ENCODE results near the gene PRKCB.
"Not testable (repeated sequence)": the region's sequence is repeated elsewhere in the genome, so short reads cannot be mapped to it uniquely, and the experiment has no call there.

PRKCB gene

DNA sequence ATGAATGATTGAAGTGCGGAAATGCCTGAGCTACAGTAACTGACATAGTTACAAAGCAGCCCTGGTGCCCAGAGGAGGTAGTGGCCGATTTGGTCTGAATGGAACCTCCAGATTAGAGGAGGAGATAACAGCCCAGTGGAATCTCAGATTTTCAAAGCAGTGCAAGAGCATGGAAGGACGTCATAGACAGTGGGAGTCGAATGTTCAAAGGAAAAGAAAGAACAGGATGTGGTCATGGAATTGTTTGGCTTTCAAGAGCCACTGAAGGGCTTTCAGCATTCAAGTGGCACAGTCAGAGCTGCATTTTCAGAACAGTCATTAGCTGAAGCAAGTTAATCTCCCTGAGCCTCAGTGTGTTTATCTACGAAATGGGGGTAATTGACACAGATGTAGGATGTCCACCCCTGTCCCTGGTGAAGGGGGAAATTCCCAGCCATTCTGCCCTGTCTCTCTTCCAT lies 315.7 kb downstream of the PRKCB start:
- H3K4me3 ChIP-seq (IDR thresholded peaks at IDR 0.05; ENCODE audit: insufficient read depth, low read depth, low read length), result no peak overlapping the region
- no peaks in the 10 kb centered on the region for H3K4me1 ChIP-seq (ENCODE audit: low read depth, poor library complexity, severe bottlenecking)
- no peak overlapping the region for H2AFZ ChIP-seq (ENCODE audit: low read depth)
- no peak for TF ChIP-seq CTCF (conservative IDR thresholded peaks at IDR 0.05; ENCODE audit: low read depth, low read length)
- no peaks in the 10 kb centered on the region for H4K20me1 ChIP-seq (ENCODE audit: insufficient read depth)
- H3K9ac ChIP-seq, result no peak overlapping the region
- no peak overlapping the region for H3K27ac ChIP-seq
- no peak overlapping the region for H3K4me2 ChIP-seq
- H3K27me3 ChIP-seq (ENCODE audit: insufficient read depth, low read depth), result no peaks in the 10 kb centered on the region
- H3K79me2 ChIP-seq (ENCODE audit: insufficient read depth, low read depth), result no peaks in the 10 kb centered on the region
- no peaks in the 10 kb centered on the region for H3K36me3 ChIP-seq (ENCODE audit: insufficient read depth)

- H3K27me3 ChIP-seq (ENCODE audit: insufficient read depth, low read depth); H3K36me3 ChIP-seq (ENCODE audit: insufficient read depth); H3K79me2 ChIP-seq (ENCODE audit: insufficient read depth, low read depth); H4K20me1 ChIP-seq (ENCODE audit: insufficient read depth); H3K4me1 ChIP-seq (ENCODE audit: low read depth, poor library complexity, severe bottlenecking); H2AFZ ChIP-seq (ENCODE audit: low read depth); H3K9ac ChIP-seq; H3K4me3 ChIP-seq (IDR thresholded peaks at IDR 0.05; ENCODE audit: insufficient read depth, low read depth, low read length); H3K4me2 ChIP-seq; H3K27ac ChIP-seq: not testable (repeated sequence)
Measured at GRCh38 chr16:24152048-24152447, 316.3 kb downstream of the PRKCB start.

DNA sequence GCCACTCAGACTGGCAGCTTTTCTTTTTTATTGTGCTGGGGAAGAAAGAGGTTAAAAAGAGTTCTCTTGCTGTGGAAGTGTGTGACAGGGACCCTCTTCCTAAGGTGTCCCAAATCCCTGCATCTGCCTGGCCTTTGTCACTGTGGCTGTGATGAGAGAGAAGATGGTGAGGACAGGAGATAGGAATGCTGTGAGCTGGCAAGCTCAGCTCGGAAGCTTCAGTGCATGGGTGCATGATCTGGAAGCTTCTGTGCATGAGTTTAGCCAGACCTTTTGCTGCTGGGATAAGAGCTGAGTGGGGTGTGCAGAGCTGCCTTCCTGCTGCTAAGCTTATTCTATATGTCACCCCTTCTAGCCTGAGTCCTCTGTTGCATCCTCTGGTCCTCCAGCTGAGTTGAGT lies 317.0 kb downstream of the PRKCB start:
- H2AFZ ChIP-seq (ENCODE audit: low read depth), result no peak overlapping the region
- H4K20me1 ChIP-seq (ENCODE audit: insufficient read depth), result no peaks in the 10 kb centered on the region
- no peaks in the 10 kb centered on the region for H3K4me1 ChIP-seq (ENCODE audit: low read depth, poor library complexity, severe bottlenecking)
- H3K4me2 ChIP-seq, result no peak overlapping the region
- no peak overlapping the region for H3K9ac ChIP-seq
- no peak overlapping the region for H3K4me3 ChIP-seq (IDR thresholded peaks at IDR 0.05; ENCODE audit: insufficient read depth, low read depth, low read length)
- H3K79me2 ChIP-seq (ENCODE audit: insufficient read depth, low read depth), result no peaks in the 10 kb centered on the region
- no peaks in the 10 kb centered on the region for H3K27me3 ChIP-seq (ENCODE audit: insufficient read depth, low read depth)
- H3K27ac ChIP-seq, result no peak overlapping the region
- TF ChIP-seq CTCF (conservative IDR thresholded peaks at IDR 0.05; ENCODE audit: low read depth, low read length), result no peak
- no peaks in the 10 kb centered on the region for H3K36me3 ChIP-seq (ENCODE audit: insufficient read depth)

DNA sequence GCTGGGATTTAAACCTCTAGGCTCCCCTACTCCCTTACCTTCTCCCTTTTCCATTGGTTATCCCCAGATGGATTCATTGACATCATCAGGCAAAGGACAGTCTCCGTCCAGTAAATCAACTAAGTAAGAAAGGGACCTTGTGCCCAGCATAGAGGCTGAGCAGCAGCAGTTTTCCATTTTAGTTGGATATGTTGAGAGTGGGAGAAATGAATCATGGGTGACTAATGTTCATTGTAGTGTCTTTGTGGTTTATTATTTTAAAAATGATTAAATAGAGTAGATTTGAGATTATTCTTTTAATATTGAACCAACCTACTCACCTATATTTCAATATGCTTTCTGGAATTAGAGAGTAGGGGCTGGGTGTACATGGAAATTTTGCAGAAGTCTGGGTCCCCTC lies 321.0 kb downstream of the PRKCB start:
- H3K27ac ChIP-seq, result no peak overlapping the region
- TF ChIP-seq CTCF (conservative IDR thresholded peaks at IDR 0.05; ENCODE audit: low read depth, low read length), result no peak
- H3K27me3 ChIP-seq (ENCODE audit: insufficient read depth, low read depth), result no peaks in the 10 kb centered on the region
- H3K4me2 ChIP-seq, result no peak overlapping the region
- H3K36me3 ChIP-seq (ENCODE audit: insufficient read depth), result no peaks in the 10 kb centered on the region
- no peaks in the 10 kb centered on the region for H3K79me2 ChIP-seq (ENCODE audit: insufficient read depth, low read depth)
- no peak overlapping the region for H3K9ac ChIP-seq
- H3K4me1 ChIP-seq (ENCODE audit: low read depth, poor library complexity, severe bottlenecking), result no peaks in the 10 kb centered on the region
- no peaks in the 10 kb centered on the region for H4K20me1 ChIP-seq (ENCODE audit: insufficient read depth)
- no peak overlapping the region for H2AFZ ChIP-seq (ENCODE audit: low read depth)
- no peak overlapping the region for H3K4me3 ChIP-seq (IDR thresholded peaks at IDR 0.05; ENCODE audit: insufficient read depth, low read depth, low read length)

DNA sequence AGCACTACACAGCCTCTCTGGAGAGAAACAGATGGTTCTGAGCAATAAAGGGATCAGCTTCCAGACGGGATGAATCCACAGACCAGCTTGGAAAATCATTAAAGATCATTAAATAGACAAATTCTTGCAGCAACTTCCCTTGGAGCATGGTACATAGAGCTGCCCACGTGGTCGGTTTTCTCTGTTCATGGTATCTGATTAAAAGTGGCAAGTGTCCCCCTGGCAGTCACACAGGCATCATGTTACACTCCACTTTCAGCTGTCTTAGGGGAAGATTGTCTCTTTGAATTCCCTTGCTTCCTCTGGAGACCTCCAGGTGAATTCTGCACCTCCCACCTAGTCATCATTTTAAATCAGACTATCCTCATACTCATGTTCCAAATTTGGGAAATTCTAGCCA lies 328.2 kb downstream of the PRKCB start:
- Histone ChIP-seq H3K9ac (no peak overlapping the region), H3K79me2 (ENCODE audit: insufficient read depth, low read depth) (no peaks in the 10 kb centered on the region), H3K36me3 (ENCODE audit: insufficient read depth) (no peaks in the 10 kb centered on the region), H3K4me3 (IDR thresholded peaks at IDR 0.05; ENCODE audit: insufficient read depth, low read depth, low read length) (no peak overlapping the region), H3K4me2 (no peak overlapping the region), H4K20me1 (ENCODE audit: insufficient read depth) (no peaks in the 10 kb centered on the region), H3K4me1 (ENCODE audit: low read depth, poor library complexity, severe bottlenecking) (no peaks in the 10 kb centered on the region), H2AFZ (ENCODE audit: low read depth) (no peak overlapping the region), H3K27me3 (ENCODE audit: insufficient read depth, low read depth) (no peaks in the 10 kb centered on the region), H3K27ac (no peak overlapping the region)
- TF ChIP-seq CTCF (conservative IDR thresholded peaks at IDR 0.05; ENCODE audit: low read depth, low read length), result no peak
